H9 (cell line): Measurements from ENCODE around the gene CKMT2. TPM values are rescaled to one million over a fixed set of nuclear protein-coding genes. Genes with fewer than 3 reads are reported as not detected.

Source experiments
- DNase-seq: peaks from one replicate; pipeline ENCODE4 v3.0.0-alpha.2; 2017
- H2AFZ ChIP-seq: one replicate; pipeline ENCODE4 v1.6.1; 2013; ENCODE audit warnings: mild to moderate bottlenecking, low read length, control low read depth, moderate library complexity
- H2AK5ac ChIP-seq: 2 replicates; pipeline ENCODE4 v1.6.1; 2013; ENCODE audit warnings: low read length, control low read depth, mixed read lengths; ENCODE audit not compliant: insufficient read length
- H2BK120ac ChIP-seq: one replicate; pipeline ENCODE4 v1.6.1; 2013; ENCODE audit warnings: low read depth, mild to moderate bottlenecking, low read length, control low read depth, inconsistent platforms; ENCODE audit not compliant: poor library complexity, severe bottlenecking
- H2BK12ac ChIP-seq: 2 replicates; pipeline ENCODE4 v1.6.1; 2013; ENCODE audit warnings: low read length, control low read depth, mixed read lengths, low read depth; ENCODE audit not compliant: insufficient read length
- H2BK15ac ChIP-seq: 2 replicates; pipeline ENCODE4 v1.6.1; 2013; ENCODE audit warnings: low read depth, low read length, control low read depth
- H2BK20ac ChIP-seq: one replicate; pipeline ENCODE4 v1.6.1; 2013; ENCODE audit warnings: low read depth, mild to moderate bottlenecking, low read length, control low read depth, inconsistent platforms; ENCODE audit not compliant: poor library complexity, severe bottlenecking
- H2BK5ac ChIP-seq: 2 replicates; pipeline ENCODE4 v1.6.1; 2013; ENCODE audit warnings: low read length, control low read depth, mixed read lengths; ENCODE audit not compliant: insufficient read length
- H3K14ac ChIP-seq: 2 replicates; pipeline ENCODE4 v1.6.1; 2013; ENCODE audit warnings: low read length, control low read depth; ENCODE audit not compliant: insufficient read depth
- H3K18ac ChIP-seq: 2 replicates; pipeline ENCODE4 v1.6.1; 2013; ENCODE audit warnings: low read depth, mild to moderate bottlenecking, mixed read lengths, low read length, control low read depth; ENCODE audit not compliant: insufficient read length
- H3K23ac ChIP-seq: 2 replicates; pipeline ENCODE4 v1.6.1; 2013; ENCODE audit warnings: low read length, control low read depth, mixed read lengths, low read depth; ENCODE audit not compliant: insufficient read length
- H3K23me2 ChIP-seq: 2 replicates; pipeline ENCODE4 v1.6.1; 2013; ENCODE audit warnings: low read depth, mild to moderate bottlenecking, mixed read lengths, low read length, control low read depth; ENCODE audit not compliant: insufficient read length, poor library complexity, severe bottlenecking
- H3K27ac ChIP-seq: 2 replicates; pipeline ENCODE4 v1.5.1; 2013; ENCODE audit warnings: low read length, control low read depth, mixed read lengths, low read depth; ENCODE audit not compliant: insufficient read length
- H3K27me3 ChIP-seq: 2 replicates; pipeline ENCODE4 v1.6.1; 2013; ENCODE audit warnings: low read length, control low read depth, inconsistent platforms; ENCODE audit not compliant: insufficient read depth
- H3K4ac ChIP-seq: 2 replicates; pipeline ENCODE4 v1.6.1; 2013; ENCODE audit warnings: low read depth, mild to moderate bottlenecking, control low read depth, inconsistent platforms, low read length, moderate library complexity
- H3K4me1 ChIP-seq: 2 replicates; pipeline ENCODE4 v1.6.1; 2013; ENCODE audit warnings: low read length, control low read depth, inconsistent platforms; ENCODE audit not compliant: insufficient read depth
- H3K4me2 ChIP-seq: 2 replicates; pipeline ENCODE4 v1.6.1; 2013; ENCODE audit warnings: low read length, control low read depth, mixed read lengths; ENCODE audit not compliant: insufficient read length, insufficient read depth
- H3K56ac ChIP-seq: 2 replicates; pipeline ENCODE4 v1.6.1; 2013; ENCODE audit warnings: low read depth, mild to moderate bottlenecking, mixed read lengths, low read length, control low read depth; ENCODE audit not compliant: insufficient read length
- H3K79me1 ChIP-seq: 2 replicates; pipeline ENCODE4 v1.6.1; 2013; ENCODE audit warnings: low read depth, mild to moderate bottlenecking, moderate library complexity, low read length, control low read depth, inconsistent platforms; ENCODE audit not compliant: insufficient read depth, poor library complexity, severe bottlenecking
- H3K79me2 ChIP-seq: 2 replicates; pipeline ENCODE4 v1.6.1; 2013; ENCODE audit warnings: low read length, control low read depth, inconsistent platforms; ENCODE audit not compliant: insufficient read depth
- H3K9ac ChIP-seq: 2 replicates; pipeline ENCODE4 v1.6.1; 2013; ENCODE audit warnings: low read length, control low read depth, mixed read lengths; ENCODE audit not compliant: insufficient read length; ENCODE audit errors: extremely low read depth
- H3K9me3 ChIP-seq: one replicate; pipeline ENCODE4 v1.6.1; 2013; ENCODE audit warnings: low read depth, low read length, inconsistent platforms; ENCODE audit not compliant: control insufficient read depth
- H3T11ph ChIP-seq: one replicate; pipeline ENCODE4 v1.6.1; 2013; ENCODE audit warnings: mild to moderate bottlenecking, low read length, control low read depth, inconsistent platforms
- H4K20me1 ChIP-seq: one replicate; pipeline ENCODE4 v1.6.1; 2013; ENCODE audit not compliant: control insufficient read depth, insufficient read length, insufficient read depth
- H4K5ac ChIP-seq: 2 replicates; pipeline ENCODE4 v1.6.1; 2013; ENCODE audit warnings: low read depth, mild to moderate bottlenecking, mixed read lengths, low read length, control low read depth; ENCODE audit not compliant: insufficient read length
- H4K8ac ChIP-seq: replicated peaks from 2 replicates; pipeline ENCODE4 v1.6.1; 2013; ENCODE audit warnings: low read length, control low read depth, mixed read lengths, low read depth; ENCODE audit not compliant: insufficient read length
- H4K91ac ChIP-seq: 2 replicates; pipeline ENCODE4 v1.6.1; 2013; ENCODE audit warnings: low read depth, mild to moderate bottlenecking, moderate library complexity, mixed read lengths, low read length, control low read depth; ENCODE audit not compliant: insufficient read length
- H3K27ac Mint-ChIP-seq, 3 experiments: 2 replicates in 2 of 3; 3 replicates in 1 of 3; pipeline ENCODE4 v1.8.0; 2020 to 2021; ENCODE audit warnings: mixed read lengths in 3 of 3, mild to moderate bottlenecking in 1 of 3, moderate library complexity in 1 of 3
- H3K27me3 Mint-ChIP-seq: 2 replicates; pipeline ENCODE4 v1.8.0; 2021; ENCODE audit warnings: low read depth, mild to moderate bottlenecking, moderate library complexity, mixed read lengths
- H3K36me3 Mint-ChIP-seq, 3 experiments: 2 replicates in 2 of 3; 3 replicates in 1 of 3; pipeline ENCODE4 v1.8.0; 2020 to 2021; ENCODE audit warnings: low read depth in 3 of 3, mixed read lengths in 3 of 3; ENCODE audit not compliant: insufficient read depth in 1 of 3
- H3K4me1 Mint-ChIP-seq, 2 experiments: 2 replicates each; pipeline ENCODE4 v1.8.0; 2020; ENCODE audit warnings: mixed read lengths in 2 of 2
- H3K4me3 Mint-ChIP-seq, 2 experiments: 2 replicates in 1 of 2; 3 replicates in 1 of 2; pipeline ENCODE4 v1.8.0; 2020 to 2021; ENCODE audit warnings: mild to moderate bottlenecking in 2 of 2, mixed read lengths in 2 of 2, moderate library complexity in 1 of 2
- H3K9me3 Mint-ChIP-seq, 2 experiments: 2 replicates in 1 of 2; 3 replicates in 1 of 2; pipeline ENCODE4 v1.8.0; 2020; ENCODE audit warnings: mild to moderate bottlenecking in 2 of 2, mixed read lengths in 2 of 2, moderate library complexity in 1 of 2
- CTCF ChIP-seq: fragments of 200-600 bp; sonication (generic); conservative IDR thresholded peaks from 3 replicates; pipeline ENCODE4 v1.8.0; 2021; ENCODE audit warnings: antibody characterized with exemption, mild to moderate bottlenecking
- WGBS: extraction: QIAGEN DNeasy Blood & Tissue Kit; methylation state at CpG from one replicate; pipeline ENCODE4 v1.1.7; 2013; ENCODE audit warnings: missing lambda C conversion rate, low lambda C conversion rate, mixed read lengths; ENCODE audit not compliant: insufficient read length; ENCODE audit errors: extremely low coverage; 5-methylcytosine and 5-hydroxymethylcytosine counted together
- total RNA-seq: library from RNA; stranded (reverse); gene quantifications from 2 replicates; pipeline ENCODE4 v1.2.1, GENCODE V29; 2021

Gene CKMT2
- total RNA-seq, 1 experiment from 2014 or later = 1.8 TPM

GRCh38 chr5:81286059-81286617 is 53.0 kb downstream of the CKMT2 start:
- no peak overlapping the region for H3K4me3 Mint-ChIP-seq
- H2BK12ac ChIP-seq = no peak overlapping the region
- H3K9me3 ChIP-seq = no peaks in the 10 kb centered on the region
- H3K27ac Mint-ChIP-seq = no peak overlapping the region; a peak in 1 of 7 replicates
- H3K27me3 Mint-ChIP-seq = peaks cover 2% of the 10 kb centered on the region; the same call in 1 of the 2 replicates
- no peak overlapping the region for H4K8ac ChIP-seq
- no peak overlapping the region for H3K18ac ChIP-seq
- no peaks in the 10 kb centered on the region for H3K4me1 Mint-ChIP-seq
- H3K4me1 ChIP-seq = no peaks in the 10 kb centered on the region; the same call in 1 of the 2 replicates
- H3K4me2 ChIP-seq = no peak overlapping the region
- H4K91ac ChIP-seq = no peak overlapping the region
- H4K5ac ChIP-seq = no peak overlapping the region
- no peak for TF ChIP-seq CTCF
- no peak overlapping the region for H2AFZ ChIP-seq
- peaks cover 2 to 9% of the 10 kb centered on the region in 2 experiments; a peak in 4 of 5 replicates for H3K9me3 Mint-ChIP-seq
- H2BK5ac ChIP-seq = no peak overlapping the region
- no peak overlapping the region for H3K9ac ChIP-seq
- no peak overlapping the region for H3K4ac ChIP-seq
- H3K23me2 ChIP-seq = no peaks in the 10 kb centered on the region
- no peak overlapping the region for H3K23ac ChIP-seq
- H3K36me3 Mint-ChIP-seq = peaks cover 8 to 13% (median 9%) of the 10 kb centered on the region in 3 experiments
- peaks cover 2% of the 10 kb centered on the region for H3K79me1 ChIP-seq
- H3K14ac ChIP-seq = no peak overlapping the region
- H2BK120ac ChIP-seq = no peak overlapping the region
- H3K27ac ChIP-seq = no peak overlapping the region
- DNase-seq = no peak
- H2BK15ac ChIP-seq = no peak overlapping the region
- H3K27me3 ChIP-seq = no peaks in the 10 kb centered on the region
- H3T11ph ChIP-seq = no peak overlapping the region
- H2AK5ac ChIP-seq = no peak overlapping the region
- no peak overlapping the region for H3K56ac ChIP-seq
- H3K79me2 ChIP-seq = peaks cover 11% of the 10 kb centered on the region; the same call in 1 of the 2 replicates
- no CpG with 5 or more reads among the region's 3 CpGs for WGBS
- H4K20me1 ChIP-seq = no peaks in the 10 kb centered on the region
- H2BK20ac ChIP-seq = no peak overlapping the region
